NCI-H446 (cell line): ENCODE data around the gene VPS26A.

Experiments used
- DNase-seq, 2 experiments: peaks; one replicate each; lab custom pipeline; 2025; lab: John Stamatoyannopoulos, UW

The VPS26A gene

GRCh38 chr10:69220507-69220906 is 96.5 kb downstream of the VPS26A start:
- DNase-seq: no peak
